NCI-H128 (cell line): Measurements from ENCODE around the gene ABCC11.

Source experiments
- DNase-seq: peaks from one replicate; lab custom pipeline; 2025; ENCODE audit not compliant: unreplicated experiment; lab: John Stamatoyannopoulos, UW

The ABCC11 gene

GRCh38 chr16:48247311-48247710 is at the start of gene ABCC11:
Gene ABCC11 (minus strand): TSS chr16:48247539. CDS start chr16:48231921, 15,618 bp downstream.
- no peak for DNase-seq

- DNase-seq: no peak
These were observed 48.3 kb upstream of the ABCC11 start for GRCh38 chr16:48295488-48296281.

GRCh38 chr16:48294724-48295123 is 47.4 kb upstream of the ABCC11 start:
- DNase-seq: no peak

- DNase-seq: no peak
These were observed 45.1 kb upstream of the ABCC11 start for GRCh38 chr16:48292452-48292851.

- DNase-seq: no peak
These were observed 44.4 kb upstream of the ABCC11 start for GRCh38 chr16:48291754-48292153.

- no peak for DNase-seq
These were observed 44.0 kb upstream of the ABCC11 start for GRCh38 chr16:48291303-48291702.

- no peak for DNase-seq
These were observed 39.9 kb upstream of the ABCC11 start for GRCh38 chr16:48287239-48287638.

- DNase-seq: no peak
These were observed 37.6 kb upstream of the ABCC11 start for GRCh38 chr16:48284772-48285409.

GRCh38 chr16:48282636-48283263 is 35.4 kb upstream of the ABCC11 start:
- DNase-seq: no peak

- no peak for DNase-seq
These were observed 33.2 kb upstream of the ABCC11 start for GRCh38 chr16:48280546-48280945.

- no peak for DNase-seq
These were observed 31.9 kb upstream of the ABCC11 start for GRCh38 chr16:48279199-48279598.

- no peak for DNase-seq
These were observed 29.8 kb upstream of the ABCC11 start for GRCh38 chr16:48277158-48277557.

- DNase-seq: no peak
These were observed 28.8 kb upstream of the ABCC11 start for GRCh38 chr16:48276102-48276501.

- DNase-seq: no peak
These were observed 27.1 kb upstream of the ABCC11 start for GRCh38 chr16:48274476-48274875.

GRCh38 chr16:48272837-48273421 is 25.6 kb upstream of the ABCC11 start:
- DNase-seq: no peak

- DNase-seq: no peak
These were observed 24.4 kb upstream of the ABCC11 start for GRCh38 chr16:48271728-48272127.

GRCh38 chr16:48269011-48269410 is 21.7 kb upstream of the ABCC11 start:
- no peak for DNase-seq

GRCh38 chr16:48262631-48263030 is 15.3 kb upstream of the ABCC11 start:
- no peak for DNase-seq

GRCh38 chr16:48261569-48261968 is 14.2 kb upstream of the ABCC11 start:
- DNase-seq: no peak

- no peak for DNase-seq
These were observed 9.3 kb upstream of the ABCC11 start for GRCh38 chr16:48256579-48257177.

- DNase-seq: no peak
These were observed 4.7 kb upstream of the ABCC11 start for GRCh38 chr16:48252013-48252412.
